Stimulated activated CD8-positive, alpha-beta memory T cell treated with anti-CD3 and anti-CD28 coated beads, Interleukin-7, amount 100 ng/mL, for 48 hours (primary cell): ENCODE data around the gene CTNNA1.
"Not testable (repeated sequence)": the region's sequence is repeated elsewhere in the genome, so short reads cannot be mapped to it uniquely, and the experiment has no call there.

Experiments used
- DNase-seq, 2 donors: peaks; one replicate each; pipeline ENCODE4 v3.0.0-alpha.2; 2020; ENCODE audit warnings: low read depth in 1 of 2; ENCODE audit errors: extremely low read depth in 1 of 2

The CTNNA1 gene

DNA sequence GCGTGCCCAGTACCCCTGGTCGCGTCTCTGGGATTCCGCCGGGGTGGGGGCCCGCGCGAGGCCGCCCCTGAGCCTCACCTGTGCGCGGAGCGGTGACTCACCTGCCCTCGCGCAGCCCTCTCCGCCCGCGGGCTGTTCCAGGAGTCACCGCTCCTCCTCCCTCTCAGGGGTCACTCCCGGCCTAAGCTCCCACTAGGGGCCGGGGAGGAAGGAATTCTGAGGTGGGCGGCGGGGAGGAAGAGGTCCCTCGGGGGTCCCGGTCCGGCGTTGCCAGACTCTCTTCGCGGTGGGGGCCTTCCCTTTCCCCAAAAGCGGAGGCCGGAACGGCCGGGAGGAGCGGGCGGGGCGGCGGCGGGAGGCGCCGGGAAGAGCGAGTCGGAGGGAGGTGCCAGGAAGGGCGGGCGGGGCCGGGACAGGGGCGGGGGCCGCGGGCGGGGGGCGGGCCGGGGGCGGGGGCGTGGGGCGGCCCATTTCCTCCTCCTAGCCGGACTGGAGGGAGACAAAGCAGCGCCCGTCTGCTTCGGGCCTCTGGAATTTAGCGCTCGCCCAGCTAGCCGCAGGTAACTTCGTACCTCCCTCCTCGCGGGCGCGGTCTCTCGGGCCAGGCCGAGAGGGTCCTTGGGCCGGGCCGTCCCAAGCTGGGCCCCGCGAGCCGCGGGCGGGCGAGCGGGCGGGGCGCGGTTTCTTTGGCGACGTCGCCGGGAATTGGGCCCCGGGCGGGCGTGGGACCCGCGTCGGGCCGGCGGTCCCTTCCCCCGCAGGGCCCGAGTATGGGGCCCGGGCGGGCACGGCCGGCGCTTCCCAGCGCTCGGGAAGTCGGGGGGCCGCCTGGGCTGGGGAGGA lies at the start of gene CTNNA1:
TSS of gene CTNNA1 (plus strand) at position 475 of the 843 bp plus-strand sequence. CDS start 28,500 bp downstream, outside the sequence.
- DNase-seq = peak; percentile 21 to 23

DNA sequence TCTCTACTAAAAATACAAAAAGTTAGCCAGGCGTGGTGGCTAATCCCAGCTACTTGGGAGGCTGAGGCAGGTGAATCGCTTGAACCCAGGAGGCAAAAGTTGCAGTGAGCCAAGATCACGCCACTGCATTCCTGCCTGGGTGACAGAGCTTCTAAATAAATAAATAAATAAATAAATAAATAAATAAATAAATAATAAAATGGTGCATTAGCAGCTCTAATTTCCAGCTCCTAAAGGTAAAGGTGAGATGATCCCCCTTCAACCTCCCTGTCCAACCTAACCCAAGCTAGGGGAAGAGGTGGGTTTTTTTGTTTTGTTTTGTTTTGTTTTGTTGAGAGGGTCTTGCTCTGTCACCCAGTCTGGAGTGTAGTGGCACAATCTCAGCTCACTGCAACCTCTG lies 49.4 kb upstream of the CTNNA1 start:
- not testable (repeated sequence) for DNase-seq

DNA sequence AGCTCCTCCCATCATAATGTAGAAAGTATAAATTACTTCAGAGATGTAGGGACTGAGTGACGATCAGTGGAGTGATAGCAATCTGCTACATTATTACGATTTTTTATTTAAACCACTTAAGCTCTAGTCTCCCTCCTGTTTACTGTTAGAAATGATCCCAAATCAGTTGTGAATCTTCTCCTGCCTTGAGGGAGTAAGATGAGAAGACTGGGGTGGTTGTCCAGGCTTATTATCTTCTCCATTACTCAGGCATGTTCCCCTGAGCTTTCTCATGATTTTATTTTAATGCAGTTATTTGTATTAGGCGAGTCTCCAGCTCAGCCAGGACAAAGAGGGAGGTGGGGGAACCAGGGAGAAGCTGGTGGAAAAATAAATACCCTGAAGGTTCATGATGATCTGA lies 48.2 kb upstream of the CTNNA1 start:
- DNase-seq = no peak

DNA sequence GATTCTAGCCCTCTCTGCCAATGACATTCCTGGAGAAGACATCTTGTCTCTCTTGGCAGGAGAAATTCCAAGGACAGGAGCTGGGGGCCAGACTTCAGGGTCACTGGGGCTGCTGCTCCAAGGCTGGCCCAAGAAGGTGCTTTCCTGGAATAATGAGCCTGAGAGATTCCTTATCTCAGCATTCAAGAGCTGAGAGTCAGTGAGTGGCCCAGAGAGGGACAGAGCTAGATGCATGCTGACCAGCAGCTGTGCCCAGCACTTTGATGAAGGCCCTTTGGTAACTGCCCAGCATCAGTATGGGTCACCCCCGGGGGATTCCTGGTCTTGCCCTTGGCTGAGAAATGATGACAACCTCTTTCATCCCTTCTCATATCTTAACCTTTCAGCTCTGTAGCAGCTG lies 47.7 kb upstream of the CTNNA1 start:
- no peak for DNase-seq

DNA sequence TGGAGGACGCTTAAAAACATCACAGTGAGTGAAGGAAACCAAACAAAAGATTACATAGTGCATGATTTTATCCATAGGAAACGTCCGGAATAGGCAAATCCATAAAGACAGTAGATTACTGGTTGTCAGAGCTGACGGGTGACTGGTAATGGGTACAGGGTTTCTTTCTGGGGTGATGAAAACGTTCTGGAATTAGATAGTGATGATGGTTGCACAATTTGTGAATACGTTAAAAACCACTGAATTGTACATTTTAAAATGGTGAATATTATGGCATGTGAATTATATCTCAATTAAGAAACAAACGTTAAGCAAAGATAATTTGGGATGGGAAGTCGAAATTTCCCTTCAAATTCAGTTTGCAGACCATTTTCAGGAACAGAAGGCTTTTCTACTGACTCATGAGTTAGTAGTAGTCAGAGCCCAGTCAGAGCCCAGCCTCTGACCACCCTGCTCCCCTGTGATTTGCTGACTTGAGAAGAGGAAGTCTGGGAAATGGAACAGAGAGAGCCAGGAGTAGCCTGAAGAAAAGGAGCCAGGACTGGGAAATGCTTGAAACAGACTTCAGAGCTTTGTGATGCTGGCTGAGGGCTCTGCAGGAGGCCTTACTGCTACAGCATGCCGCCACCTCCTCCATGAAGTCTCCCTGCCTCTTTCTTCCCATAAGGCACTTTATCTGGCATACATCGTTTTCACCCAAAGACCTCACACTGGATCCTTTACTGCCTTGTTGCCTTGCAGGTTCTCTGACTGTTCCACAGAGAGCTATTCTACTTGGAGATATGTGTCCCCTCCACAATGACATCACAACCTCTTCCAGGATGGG lies 46.4 kb upstream of the CTNNA1 start:
- no peak for DNase-seq

GRCh38 chr5:138708791-138709190 lies 44.4 kb upstream of the CTNNA1 start:
- DNase-seq = no peak

DNA sequence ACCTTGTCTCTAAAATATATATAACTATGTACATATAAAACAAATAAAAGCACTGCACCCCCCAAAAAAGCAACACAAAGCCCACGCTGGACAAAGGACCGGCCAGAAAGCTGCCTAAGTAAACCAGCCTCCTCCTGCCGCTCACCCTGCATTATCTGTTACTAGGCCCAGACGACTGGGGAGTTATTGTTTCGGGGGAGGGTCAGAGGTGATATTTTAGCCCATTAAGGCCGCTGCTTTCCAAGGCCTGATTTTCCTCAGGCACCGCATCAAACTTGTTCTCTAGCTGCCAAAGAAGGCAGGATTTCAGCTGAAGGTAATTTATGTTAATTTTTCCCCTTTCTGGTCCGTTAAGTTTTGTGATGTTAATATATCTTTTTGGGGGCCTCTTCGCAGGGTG lies 44.0 kb upstream of the CTNNA1 start:
- DNase-seq = no peak

- DNase-seq = no peak
Observed at GRCh38 chr5:138711087-138711486, 42.1 kb upstream of the CTNNA1 start.

- no peak for DNase-seq
Observed at GRCh38 chr5:138711811-138712210, 41.4 kb upstream of the CTNNA1 start.

- DNase-seq = no peak
Observed at GRCh38 chr5:138712324-138712723, 40.9 kb upstream of the CTNNA1 start.

DNA sequence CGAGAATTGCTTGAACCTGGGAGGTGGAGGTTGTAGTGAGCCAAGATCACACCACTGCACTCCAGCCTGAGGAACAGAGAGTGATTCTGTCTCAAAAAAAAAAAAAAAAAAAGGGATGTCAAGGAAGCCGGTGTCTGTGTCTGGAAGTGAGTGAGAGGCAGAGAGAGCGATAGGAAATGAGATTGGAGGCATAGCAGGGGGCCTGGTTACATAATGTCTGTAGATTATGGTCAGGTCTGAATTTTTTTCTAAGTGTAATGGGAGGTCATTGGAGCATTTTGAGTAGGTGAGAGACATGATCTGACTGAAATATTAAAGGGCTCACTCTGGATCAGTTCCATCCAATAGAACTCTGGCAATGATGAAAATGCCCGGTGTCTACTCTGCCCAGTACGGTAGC lies 40.4 kb upstream of the CTNNA1 start:
- DNase-seq = no peak

DNA sequence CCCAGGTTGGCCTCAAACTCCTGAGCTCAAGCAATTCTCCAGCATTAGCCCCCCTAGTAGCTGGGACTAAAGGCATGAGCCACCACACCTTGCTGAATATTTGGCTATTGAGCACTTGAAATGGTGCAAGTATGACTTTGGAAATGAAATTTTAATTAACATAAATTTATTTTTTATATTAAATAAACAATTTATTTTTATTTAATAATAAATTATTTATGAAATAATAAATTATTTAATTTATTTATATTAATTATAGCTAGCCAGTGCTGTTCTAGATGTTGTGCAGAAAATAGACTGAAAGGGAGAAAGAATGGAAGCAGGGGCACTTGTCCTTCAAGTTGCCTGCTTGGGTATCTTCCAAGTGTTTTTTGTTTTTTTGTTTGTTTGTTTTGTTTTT lies 40.0 kb upstream of the CTNNA1 start:
- no peak for DNase-seq

DNA sequence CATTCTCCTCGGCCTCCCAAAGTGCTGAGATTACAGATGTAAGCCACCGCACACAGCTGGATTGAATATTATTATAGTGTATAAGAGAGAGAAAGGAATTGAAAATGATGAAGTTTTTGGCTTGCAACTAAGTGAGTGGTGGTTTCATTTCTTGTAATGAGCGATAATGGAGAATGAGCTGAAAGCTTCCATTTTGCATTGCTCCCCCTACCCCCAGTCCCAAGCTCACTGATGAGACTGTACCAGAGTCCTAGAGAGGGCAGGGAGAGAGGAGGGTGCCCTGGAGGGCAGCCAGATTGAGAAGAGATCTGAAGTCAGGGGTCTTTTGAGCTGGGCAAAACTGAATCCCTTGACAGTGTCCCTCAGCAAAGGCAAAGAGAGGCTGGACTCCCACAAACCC lies 38.5 kb upstream of the CTNNA1 start:
- DNase-seq = no peak

DNA sequence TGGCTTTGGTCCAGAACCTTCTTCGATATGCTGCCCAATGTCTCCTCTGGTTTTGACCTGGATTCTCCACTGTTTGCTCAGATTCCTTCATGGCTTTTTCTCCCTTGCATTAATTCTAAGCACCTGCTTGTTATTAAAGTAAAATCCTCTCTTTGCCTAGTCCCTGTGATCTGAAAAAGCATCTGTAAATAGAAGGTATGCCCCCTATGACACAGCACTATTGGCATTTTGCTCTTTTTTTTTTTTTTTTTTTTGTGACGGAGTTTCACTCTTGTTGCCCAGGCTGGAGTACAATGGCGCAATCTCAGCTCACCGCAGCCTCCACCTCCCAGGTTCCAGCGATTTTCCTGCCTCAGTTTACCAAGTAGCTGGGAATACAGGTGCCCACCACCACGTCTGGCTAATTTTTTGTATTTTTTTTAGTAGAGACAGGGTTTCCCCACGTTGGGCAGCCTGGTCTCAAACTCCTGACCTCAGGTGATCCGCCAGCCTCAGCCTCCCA lies 37.2 kb upstream of the CTNNA1 start:
- not testable (repeated sequence) for DNase-seq

DNA sequence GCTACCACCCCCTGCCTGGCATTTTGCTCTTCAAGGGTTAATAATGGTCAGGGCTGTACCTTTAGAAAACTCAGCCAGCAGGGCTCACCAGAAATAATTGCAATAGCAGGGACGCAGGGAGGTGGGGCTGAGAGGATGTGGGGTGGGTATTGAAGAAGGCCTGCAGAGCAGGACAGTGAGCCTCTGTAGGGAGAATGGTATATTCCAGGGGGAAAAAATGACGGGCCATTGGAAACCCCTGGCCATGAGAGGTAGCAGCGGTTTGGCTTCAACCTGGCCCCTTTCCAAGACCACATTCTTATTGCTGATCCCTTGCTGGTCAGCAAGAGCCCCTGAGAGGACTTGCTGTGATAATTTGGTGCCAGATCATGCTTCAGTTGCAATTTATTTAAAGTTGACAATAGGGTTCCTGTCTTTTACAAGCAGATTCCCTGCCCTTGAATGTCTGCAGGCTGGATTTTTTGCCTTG lies 36.7 kb upstream of the CTNNA1 start:
- DNase-seq = no peak

- DNase-seq = no peak
Observed at GRCh38 chr5:138717399-138717798, 35.8 kb upstream of the CTNNA1 start.

- DNase-seq = no peak
Observed at GRCh38 chr5:138719811-138720210, 33.4 kb upstream of the CTNNA1 start.

DNA sequence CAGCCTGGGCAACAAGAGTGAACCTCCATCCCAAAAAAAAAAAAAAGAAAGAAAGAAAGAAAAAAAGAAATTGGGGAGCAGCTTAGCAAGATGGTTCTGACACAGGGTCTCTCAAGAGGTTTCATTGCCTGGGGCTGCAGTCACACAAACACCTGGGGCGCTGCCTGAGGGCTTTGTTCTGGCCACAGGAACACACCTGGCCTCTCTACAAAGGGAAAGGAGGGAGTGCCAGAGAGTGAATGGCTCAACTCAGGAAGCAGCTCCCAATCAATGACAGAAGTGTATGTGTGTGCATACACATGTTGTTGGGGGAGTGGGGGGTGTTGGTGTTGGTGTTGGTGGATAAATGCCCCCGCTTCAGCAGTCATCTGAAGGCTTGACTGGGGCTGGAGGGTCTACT lies 32.4 kb upstream of the CTNNA1 start:
- DNase-seq = no peak

GRCh38 chr5:138721979-138722378 lies 31.2 kb upstream of the CTNNA1 start:
- no peak for DNase-seq

- DNase-seq = no peak
Observed at GRCh38 chr5:138722544-138723177, 30.6 kb upstream of the CTNNA1 start.

DNA sequence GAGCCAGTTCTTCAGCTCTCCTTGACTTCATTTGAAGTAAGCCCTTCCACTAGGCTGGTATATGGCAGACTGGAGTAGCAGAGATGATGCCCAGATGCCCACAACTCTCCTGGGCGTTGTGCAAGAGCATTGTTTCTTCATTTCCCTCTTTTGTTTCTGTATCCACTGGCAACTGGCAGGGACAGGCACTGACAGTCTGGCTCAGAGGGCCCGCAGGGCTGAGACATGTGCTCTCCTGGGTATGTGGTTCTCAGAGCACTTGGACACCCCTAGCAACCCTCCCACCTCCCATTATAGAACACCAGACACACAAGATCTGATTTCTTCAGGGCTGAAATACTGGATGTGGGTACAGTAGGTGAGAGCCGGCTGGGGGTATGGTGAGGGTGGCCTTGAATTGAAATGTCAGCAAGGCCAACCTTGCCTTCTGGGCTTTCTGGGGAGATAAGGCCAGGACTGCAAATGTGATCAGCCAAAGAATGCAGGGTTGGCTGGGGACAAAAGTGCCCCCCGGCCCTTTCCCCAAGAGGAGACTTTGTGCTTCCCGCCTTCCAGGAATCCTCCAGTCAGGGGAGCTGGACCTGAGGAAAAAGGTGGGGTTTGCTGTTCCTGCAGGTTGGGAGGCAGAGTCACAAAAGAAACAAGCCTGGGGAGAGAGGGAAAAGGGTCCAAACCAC lies 28.6 kb upstream of the CTNNA1 start:
- DNase-seq = no peak
